ENCODE results near the gene SLC24A3.

Gene SLC24A3

DNA sequence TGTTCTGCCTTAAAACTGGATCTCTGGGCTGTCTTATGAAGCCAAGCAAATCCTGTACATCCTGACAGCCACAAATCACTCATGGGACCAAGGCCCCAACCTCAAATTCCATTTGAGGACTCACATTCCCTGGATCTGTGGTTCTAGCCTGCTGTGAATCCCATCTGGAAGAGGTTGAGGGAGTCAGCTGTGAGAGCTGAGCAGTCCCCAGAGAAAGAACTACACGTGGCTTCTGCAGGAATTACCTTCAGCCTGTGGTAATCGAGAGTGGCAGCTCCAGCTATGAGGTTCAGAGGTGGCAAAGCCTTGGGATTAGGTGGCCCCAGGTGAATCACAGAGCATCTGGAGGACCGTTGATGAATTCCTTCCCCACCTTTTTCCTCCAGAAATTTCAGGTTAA is 245.2 kb downstream of the SLC24A3 start:
- DNase-seq (ENCODE audit: low spot score), result no peak

DNA sequence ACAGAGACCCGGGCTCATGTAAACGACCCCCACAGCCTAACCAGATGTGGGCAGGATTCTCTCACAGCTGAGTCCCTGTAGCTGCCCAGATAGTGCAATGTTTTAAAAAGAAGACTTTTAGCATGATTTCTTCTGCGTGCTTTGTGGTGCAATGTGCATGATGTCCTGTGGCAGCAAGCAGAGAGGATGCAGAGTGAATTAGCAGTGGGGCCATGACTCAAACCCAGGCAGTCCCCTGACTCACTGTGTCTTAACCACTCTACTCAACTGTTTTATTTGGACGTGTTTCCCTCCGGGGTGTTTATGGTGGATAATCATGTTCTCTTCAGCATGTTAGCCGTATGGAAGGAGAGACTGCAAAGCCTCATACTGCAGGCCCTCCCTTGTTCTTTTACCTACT is 247.9 kb downstream of the SLC24A3 start:
- no peak for DNase-seq (ENCODE audit: low spot score)

- no peak for DNase-seq (ENCODE audit: low spot score)
These were observed 250.0 kb downstream of the SLC24A3 start for GRCh38 chr20:19462491-19462890.

- no peak for DNase-seq (ENCODE audit: low spot score)
These were observed 251.2 kb downstream of the SLC24A3 start for GRCh38 chr20:19463597-19463996.

DNA sequence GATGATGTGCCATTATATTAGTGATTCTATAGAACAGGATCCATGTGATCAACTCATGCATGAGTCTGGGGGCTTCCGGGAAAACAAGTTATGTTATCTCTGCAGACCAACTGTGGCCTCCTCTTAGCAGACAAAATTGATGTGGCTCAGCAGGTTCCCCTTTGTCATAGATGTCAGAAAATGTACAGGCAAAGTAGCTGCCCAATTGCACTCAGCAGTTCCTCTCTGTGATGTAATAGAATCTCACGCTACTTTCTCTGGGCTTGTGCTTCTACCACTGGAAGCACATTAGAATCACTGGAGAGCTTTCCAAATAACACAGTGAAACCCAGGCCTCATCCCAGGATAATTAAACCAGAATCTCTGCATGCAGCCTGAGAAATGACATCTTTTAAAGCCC is 253.1 kb downstream of the SLC24A3 start:
- DNase-seq (ENCODE audit: low spot score), result no peak

- DNase-seq (ENCODE audit: low spot score), result no peak
These were observed 253.9 kb downstream of the SLC24A3 start for GRCh38 chr20:19466206-19466928.

DNA sequence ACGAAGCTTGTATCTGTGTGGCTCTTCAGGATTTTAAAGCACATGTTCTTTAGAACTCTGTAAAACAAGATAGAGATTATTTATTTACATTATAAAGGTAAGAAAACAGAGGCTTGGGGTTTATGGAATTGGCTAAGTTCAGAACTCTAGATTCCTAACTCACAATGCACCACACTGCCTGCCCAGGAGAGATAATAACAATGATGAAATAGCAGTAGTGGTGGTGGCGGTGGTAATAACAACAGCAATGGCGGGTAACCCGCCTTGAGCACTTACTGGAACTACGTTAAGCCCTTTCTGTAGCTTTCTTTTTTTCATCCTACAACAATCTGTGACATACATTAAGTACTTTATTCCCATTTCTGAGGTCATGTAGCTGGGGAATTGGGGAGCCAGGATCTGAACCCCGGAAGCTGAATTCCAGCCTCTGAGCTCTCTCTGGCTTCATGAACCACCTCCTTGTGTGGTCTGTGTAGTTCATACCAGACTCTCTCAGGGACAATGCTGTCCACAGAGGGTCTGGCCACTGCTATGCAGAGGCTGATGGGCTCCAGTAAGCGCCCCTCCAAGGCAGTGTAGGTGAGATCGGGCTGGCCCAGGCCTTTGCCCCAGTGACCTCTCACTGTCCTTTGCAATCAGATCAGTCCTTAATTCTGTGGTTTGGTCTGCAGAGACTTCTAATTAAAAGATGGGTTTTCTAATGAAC is 260.9 kb downstream of the SLC24A3 start:
- DNase-seq (ENCODE audit: low spot score), result no peak

- no peak for DNase-seq (ENCODE audit: low spot score)
These were observed 261.5 kb downstream of the SLC24A3 start for GRCh38 chr20:19473922-19474286.

DNA sequence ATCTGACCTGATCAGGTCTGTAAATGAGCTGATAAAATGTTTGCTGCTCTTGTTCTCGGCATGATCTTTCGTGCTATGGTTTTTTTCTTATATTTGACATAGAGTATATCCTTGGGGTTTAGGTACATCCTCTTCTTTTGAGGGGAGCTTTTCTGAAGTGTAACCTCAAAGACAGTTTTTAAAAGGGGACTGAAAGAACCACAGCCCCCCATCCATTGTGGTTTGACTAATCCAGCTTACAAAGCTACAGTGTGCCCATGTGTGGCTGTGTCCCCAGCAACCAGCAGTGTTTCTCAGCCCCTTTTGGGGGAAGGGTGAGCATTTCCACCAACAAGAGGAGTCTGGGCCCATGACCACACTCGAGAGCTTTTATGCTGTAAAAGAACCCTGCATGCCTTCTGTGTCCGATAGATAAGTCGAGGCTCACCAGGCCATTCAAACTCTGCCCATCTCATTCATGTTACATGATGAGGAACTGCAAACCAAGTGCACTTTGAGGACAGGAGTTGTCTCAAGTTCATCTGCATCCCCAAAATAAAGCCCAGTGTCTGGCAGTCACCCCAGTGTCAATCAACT is 266.0 kb downstream of the SLC24A3 start:
- no peak for DNase-seq (ENCODE audit: low spot score)

DNA sequence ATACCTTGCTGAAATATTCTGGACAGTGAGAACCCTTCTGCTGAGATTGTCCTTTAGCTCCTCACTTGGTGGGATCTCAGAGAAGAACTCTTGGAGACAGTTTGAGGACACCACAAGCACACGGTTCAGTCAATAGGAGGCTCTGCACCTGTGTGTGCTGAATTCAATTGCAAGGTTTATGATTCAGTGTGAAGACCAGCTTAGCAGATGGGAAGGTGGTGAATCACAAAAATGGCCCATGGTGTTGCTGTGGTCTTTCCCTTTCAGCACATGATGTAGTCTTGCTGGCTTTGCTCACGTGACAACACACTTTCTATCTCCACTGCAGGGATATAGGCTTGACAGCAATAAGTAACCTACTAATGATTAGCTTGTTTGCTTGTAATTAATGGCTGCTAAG is 270.3 kb downstream of the SLC24A3 start:
- no peak for DNase-seq (ENCODE audit: low spot score)

DNA sequence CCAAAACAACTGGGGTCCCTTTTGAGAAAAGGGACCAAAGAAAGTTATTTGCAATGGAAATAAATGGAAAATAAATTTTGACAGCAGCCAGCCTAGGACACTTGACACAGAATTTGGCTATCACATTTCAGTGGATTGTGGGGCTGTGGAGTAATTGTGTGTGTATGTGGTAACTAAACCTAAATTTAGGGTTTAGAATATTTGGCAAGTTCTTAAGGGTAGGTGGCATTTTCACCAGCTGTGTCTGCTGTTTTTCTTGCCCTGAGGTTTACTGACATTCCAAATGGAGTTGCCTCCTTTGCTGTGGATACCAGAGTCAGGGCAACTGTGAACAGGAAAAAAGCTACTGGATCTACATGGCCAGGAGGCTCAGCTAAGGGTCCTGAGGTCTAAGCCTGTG is 270.9 kb downstream of the SLC24A3 start:
- no peak for DNase-seq (ENCODE audit: low spot score)

- no peak for DNase-seq (ENCODE audit: low spot score)
These were observed 274.0 kb downstream of the SLC24A3 start for GRCh38 chr20:19486446-19486845.

DNA sequence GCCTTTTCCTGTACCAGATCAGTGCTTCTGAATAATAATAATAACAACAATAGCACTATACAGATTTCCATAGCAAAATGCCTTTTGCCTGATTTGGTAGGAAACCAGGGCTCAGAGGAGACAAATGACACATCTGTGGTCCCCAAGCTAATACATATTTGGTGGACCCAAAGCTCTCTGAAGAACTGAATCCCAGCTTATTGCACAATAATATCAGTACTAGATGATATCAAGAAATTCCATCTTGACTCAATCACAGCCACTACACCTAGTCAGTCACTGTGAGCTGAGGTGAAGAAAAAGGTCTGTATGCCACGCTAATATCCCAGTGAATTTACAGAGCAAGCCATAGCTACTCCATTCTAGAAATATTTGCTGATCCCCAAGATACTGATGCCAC is 275.0 kb downstream of the SLC24A3 start:
- DNase-seq (ENCODE audit: low spot score), result no peak

DNA sequence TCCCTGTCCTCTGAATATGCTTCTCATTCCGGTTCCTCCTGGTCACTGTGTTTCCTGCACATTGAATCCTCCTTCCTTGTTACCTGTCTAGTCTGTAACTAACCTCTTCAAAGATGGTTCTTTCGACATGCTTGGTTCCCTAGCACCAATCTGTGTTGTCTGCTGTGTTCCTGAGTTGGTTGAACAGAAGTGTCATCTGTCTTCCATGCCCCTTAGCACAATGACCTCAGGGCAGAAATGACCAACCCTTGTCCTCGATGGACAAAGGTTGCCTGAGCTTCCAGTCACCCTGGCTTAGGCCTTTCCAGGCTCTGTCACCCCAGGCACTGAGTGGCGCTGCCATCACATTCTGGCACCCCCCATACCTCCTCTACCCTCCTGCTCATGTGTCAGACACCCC is 278.8 kb downstream of the SLC24A3 start:
- no peak for DNase-seq (ENCODE audit: low spot score)

GRCh38 chr20:19492116-19492515 is 279.7 kb downstream of the SLC24A3 start:
- DNase-seq (ENCODE audit: low spot score), result no peak

- DNase-seq (ENCODE audit: low spot score), result no peak
These were observed 280.4 kb downstream of the SLC24A3 start for GRCh38 chr20:19492687-19493336.

DNA sequence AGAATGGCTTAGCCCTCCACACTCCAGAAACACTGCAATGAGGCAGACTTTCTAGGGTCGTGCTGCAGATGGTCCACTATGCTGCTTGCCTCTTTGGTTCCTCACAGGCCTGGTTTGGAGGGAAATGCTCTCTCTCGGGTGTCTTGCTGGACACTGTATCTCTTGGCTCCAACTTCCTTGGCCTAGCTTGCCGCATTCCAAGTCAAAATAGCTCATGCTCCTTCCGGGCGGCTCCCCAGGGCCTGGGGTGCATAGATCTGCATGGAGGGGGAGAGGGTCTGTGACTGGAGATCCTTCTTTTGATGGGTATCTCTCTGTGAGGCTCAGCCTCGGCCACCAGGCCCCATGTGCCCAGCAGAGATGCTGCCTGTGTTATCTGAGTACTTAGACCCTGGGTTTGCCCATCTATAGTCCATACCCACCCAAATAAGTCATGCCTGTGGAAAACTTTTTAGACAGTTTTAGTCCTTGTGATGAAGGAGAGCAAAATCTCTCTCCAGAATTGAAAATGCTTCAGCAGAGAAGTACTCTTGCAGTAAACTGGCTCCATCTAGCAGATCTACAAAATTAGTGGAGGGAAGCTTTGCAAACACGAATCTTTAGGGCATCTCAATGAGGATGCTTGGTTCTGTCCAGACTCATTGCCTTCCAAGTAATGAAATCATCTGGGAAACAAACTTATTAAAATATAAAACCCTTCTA is 281.5 kb downstream of the SLC24A3 start:
- DNase-seq (ENCODE audit: low spot score), result no peak

GRCh38 chr20:19495905-19496703 is 283.7 kb downstream of the SLC24A3 start:
- no peak for DNase-seq (ENCODE audit: low spot score)

DNA sequence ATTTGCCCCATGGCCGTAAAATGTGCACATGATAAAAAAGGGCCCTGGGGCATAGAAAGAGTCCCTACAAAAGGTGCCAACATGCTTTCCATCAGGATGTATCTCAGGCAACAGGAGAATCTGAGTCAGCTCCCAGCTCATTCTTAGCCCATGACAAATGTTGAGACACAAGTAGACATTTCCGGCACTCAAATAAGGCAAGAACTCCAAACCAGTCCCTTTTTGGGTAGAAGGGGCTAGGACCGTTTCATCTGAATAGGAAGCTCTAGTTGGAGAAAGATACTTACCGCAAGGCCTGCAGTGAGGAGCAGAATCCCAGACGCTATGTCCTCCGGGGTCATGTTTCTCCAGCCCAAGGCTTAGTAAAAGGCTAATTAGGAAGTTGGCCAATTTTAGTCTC is 284.6 kb downstream of the SLC24A3 start:
- DNase-seq (ENCODE audit: low spot score), result no peak

DNA sequence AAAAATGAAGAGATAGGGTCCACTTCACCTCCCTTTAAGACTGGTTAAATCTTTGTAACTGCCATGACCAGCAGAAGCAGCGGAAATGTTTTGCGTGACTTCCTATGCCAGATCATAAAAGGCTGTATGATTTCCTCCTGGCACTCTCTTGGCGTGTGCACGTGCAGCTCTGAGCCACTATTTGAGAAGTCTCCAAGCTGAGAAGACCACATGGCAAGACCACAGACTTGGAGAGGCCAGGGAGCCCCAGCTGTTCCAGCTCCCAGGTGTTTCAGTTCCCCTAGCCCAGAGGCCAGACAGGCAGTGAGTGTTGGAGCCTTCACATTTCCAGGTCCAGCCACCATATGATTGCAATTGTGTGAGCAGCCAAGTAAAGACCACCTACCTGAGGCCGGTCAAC is 286.3 kb downstream of the SLC24A3 start:
- DNase-seq (ENCODE audit: low spot score), result no peak

DNA sequence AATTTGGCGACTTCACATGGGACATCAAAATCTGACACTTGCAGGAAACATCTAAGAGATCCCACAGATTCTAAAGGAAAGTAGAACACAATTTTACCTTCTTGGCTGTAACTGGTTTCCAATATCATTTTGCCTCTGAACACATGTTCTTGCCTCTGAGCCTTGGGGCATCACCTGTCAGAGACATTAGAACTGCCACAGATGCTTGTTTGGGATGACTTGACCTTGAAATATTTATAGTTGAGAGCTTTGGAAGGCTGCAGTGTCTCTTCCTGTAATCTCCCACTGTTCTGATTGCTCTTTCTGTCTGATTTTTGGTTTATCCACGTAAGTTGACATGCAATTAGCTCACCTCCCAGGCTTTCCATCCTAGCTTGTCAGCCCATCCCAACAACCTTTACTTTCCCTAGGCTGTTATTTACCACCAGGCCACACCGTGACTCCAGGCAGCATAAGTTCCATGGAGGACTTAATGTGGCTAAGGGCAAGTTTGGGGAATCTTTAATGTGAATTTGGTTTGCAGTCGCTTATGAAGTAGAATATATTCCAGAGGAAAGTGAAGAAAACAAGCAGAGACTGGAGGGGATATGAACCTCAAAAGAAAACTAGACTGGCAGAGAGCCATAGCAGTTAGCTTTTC is 289.2 kb downstream of the SLC24A3 start:
- DNase-seq (ENCODE audit: low spot score), result no peak

Measured in pons (tissue), 1 donor.